ENCODE data around the gene ATP8B2.
"Not testable (repeated sequence)": the region's sequence is repeated elsewhere in the genome, so short reads cannot be mapped to it uniquely, and the experiment has no call there.

ATP8B2 gene

GRCh38 chr1:154324669-154325582, at the start of gene ATP8B2:
Gene ATP8B2 (plus strand): TSS chr1:154325525. CDS start chr1:154328142, 2,617 bp downstream.
- peak; percentile 51 for DNase-seq (ENCODE audit: low spot score)

GRCh38 chr1:154276797-154277196, 48.5 kb upstream of the ATP8B2 start:
- no peak for DNase-seq (ENCODE audit: low spot score)

- DNase-seq (ENCODE audit: low spot score), result not testable (repeated sequence)
Measured at GRCh38 chr1:154287591-154287990, 37.7 kb upstream of the ATP8B2 start.

- DNase-seq (ENCODE audit: low spot score), result no peak
Measured at GRCh38 chr1:154288661-154289060, 36.7 kb upstream of the ATP8B2 start.

GRCh38 chr1:154290921-154291320, 34.4 kb upstream of the ATP8B2 start:
- no peak for DNase-seq (ENCODE audit: low spot score)

DNA sequence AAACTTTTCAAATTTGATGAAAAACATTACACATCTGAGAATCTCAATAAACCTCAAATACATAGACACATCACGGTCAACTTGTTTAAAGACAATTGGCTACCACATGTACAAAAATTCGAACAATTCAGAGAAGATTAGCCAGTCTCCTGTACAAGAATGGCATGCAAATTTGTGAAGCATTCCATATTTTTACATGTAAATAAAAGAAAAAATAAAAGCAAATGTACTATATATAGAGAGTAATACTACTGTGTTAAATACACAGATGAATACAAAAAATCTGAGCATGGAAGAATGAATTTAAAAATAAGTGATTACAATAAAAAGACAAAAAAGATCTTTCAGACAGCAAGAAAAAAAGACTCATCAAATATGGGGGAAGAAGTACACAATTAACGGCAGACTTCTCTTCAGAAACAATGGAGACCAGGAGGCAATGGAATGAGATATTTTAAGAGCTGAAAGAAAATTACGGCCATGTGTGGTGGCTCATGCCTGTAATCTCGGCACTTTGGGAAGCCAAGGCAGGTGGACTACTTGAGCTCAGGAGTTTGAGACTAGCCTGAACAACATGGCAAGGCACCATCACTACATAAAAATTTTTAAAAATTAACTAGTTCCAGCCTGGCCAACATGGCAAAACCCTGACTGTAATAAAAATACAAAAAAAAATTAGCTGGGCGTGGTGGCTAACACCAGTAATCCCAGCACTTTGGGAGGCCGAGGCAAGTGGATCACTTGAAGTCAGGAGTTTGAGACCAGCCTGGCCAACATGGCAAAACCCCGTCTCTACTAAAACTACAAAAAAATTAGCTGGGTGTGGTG, 29.7 kb upstream of the ATP8B2 start:
- no peak for DNase-seq (ENCODE audit: low spot score)

- DNase-seq (ENCODE audit: low spot score), result no peak
Measured at GRCh38 chr1:154301582-154301981, 23.7 kb upstream of the ATP8B2 start.

- DNase-seq (ENCODE audit: low spot score), result peak; percentile 67
Measured at GRCh38 chr1:154304664-154305337, 20.5 kb upstream of the ATP8B2 start.

DNA sequence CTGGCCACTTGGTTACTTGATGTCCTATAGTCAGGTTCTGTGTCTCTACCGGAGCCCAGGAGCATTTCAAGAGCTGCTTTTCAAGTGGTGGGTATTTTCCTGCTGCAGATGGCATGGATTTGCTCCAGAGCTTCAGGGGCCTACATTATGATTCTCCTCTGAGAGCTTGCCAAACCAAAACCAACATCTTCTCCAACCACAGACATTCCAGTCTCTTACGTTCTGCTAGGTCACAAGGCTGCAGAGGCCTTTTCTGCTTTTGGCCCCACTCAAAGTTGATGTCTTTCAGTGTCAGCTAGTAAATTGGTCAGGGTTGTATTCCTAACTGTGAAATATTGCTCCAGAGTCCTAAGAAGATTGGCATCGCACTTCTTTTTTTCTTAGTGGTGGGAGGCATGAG, 19.2 kb upstream of the ATP8B2 start:
- no peak for DNase-seq (ENCODE audit: low spot score)

- not testable (repeated sequence) for DNase-seq (ENCODE audit: low spot score)
Measured at GRCh38 chr1:154307670-154308270, 17.6 kb upstream of the ATP8B2 start.

GRCh38 chr1:154309136-154309535, 16.2 kb upstream of the ATP8B2 start:
- DNase-seq (ENCODE audit: low spot score), result not testable (repeated sequence)

DNA sequence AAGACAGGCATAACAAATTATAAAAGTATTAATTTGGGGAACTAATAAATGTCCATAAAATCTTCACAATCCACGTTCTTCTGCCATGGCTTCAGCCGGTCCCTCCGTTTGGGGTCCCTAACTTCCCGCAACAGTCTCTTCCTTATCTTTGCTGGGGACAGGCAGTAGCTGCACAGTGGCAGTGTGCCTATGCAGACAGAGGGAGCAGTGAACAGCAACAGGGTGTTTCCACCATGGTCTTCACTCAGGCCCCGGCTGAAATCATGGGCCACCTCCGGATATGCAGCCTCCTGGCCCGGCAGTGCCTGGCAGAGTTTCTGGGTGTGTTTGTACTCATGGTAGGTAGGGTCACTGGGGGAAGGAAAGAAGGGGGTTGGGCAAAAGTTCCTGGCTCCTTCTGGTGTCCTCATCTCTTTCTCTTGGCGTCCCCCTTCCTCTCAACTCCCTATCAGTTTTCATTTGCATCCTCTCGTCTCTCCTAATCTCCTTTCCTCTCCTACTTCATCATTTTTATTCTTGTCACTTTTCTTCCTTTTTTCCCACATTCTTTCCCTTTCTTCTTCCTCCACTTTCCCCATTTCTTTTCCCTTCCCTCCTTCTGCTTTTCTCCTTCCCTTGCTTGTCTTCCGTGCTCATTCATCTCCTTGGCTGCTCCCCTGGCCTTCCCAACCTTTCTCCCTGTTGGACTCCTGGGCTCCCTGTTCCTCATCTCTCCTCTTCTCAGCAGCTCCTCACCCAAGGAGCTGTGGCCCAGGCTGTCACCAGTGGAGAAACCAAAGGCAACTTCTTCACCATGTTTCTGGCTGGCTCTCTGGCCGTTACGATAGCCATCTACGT, 12.9 kb upstream of the ATP8B2 start:
- not testable (repeated sequence) for DNase-seq (ENCODE audit: low spot score)

DNA sequence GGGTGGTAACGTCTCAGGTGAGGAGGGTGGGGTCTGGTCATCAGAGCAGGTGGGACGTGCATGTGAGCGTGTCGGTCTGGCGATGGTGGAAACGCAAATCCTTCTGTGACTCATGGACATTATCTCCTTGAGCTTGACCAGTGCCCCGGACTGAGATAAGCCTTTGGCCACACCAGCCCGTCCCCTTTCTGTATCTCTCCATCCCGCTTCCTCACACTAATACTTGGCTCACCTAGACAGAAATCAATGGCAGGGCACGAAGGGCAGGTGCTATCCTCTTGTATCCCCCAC, 12.3 kb upstream of the ATP8B2 start:
- DNase-seq (ENCODE audit: low spot score), result no peak

DNA sequence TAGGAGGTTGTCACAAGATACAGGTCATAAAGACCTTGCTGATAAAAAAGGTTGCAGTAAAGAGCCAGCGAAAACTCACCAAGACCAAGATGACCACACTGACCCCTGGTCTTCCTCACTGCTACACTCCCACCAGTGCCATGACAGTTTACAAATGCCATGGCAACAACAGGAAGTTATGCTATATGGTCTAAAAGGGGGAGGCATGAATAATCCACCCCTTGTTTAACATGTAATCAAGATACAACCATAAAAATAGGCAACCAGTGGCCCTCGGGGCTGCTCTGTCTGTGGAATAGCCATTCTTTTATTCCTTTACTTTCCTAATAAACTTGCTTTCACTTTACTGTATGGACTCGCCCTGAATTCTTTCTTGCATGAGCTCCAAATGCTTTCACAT, 11.1 kb upstream of the ATP8B2 start:
- DNase-seq (ENCODE audit: low spot score), result not testable (repeated sequence)

GRCh38 chr1:154316704-154317103, 8.6 kb upstream of the ATP8B2 start:
- no peak for DNase-seq (ENCODE audit: low spot score)

DNA sequence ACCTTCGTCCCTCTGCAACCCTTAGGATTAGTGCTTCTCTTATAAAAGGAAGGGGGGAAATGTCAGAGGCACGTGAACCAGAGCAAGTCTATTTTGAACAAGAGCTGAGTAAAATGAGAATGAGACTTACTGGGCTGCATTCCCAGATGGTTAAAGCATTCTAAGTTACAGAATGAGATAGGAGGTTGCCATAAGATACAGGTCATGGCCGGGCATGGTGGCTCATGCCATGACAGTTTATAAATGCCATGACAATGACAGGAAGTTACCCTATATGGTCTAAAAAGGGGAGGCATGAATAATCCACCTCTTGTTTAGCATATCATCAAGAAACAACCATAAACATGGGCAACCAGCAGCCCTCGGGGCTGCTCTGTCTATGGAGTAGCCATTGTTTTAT, 6.9 kb upstream of the ATP8B2 start:
- DNase-seq (ENCODE audit: low spot score), result no peak

DNA sequence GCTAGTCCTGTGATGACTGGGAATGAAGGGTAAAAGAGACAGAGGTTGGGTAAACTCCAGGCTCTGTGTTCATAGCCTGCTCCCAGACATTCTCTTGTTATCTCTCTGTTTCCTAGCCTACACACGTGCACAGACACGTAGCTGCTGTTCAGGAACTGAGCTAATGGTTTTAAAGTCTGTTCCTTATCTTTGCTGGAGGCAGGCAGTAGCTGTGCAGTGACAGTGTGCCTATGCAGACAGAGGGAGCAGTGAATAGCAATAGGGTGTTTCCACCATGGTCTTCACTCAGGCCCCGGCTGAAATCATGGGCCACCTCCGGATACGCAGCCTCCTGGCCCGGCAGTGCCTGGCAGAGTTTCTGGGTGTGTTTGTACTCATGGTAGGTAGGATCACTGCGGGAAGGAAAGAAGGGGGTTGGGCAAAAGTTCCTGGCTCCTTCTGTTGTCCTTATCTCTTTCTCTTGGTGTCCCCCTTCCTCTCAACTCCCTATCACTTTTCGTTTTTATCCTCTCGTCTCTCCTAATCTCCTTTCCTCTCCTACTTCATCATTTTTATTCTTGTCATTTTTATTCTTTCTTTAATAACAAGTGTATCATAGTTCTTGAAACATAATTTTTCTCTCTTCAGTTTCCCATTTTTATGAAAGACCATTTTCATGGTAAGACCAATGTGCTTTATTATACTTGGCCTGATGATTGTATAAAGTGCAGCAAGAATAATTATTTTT, 4.3 kb upstream of the ATP8B2 start, which contains the start of gene AQP10:
TSS of gene AQP10 (plus strand) at position 212 of the 727 bp plus-strand sequence. CDS start at position 275, 63 bp downstream.
- no peak for DNase-seq (ENCODE audit: low spot score)

- DNase-seq (ENCODE audit: low spot score), result not testable (repeated sequence)
Measured at GRCh38 chr1:154321609-154321934, 3.8 kb upstream of the ATP8B2 start.

GRCh38 chr1:154323493-154323892, 1.8 kb upstream of the ATP8B2 start:
- no peak for DNase-seq (ENCODE audit: low spot score)

DNA sequence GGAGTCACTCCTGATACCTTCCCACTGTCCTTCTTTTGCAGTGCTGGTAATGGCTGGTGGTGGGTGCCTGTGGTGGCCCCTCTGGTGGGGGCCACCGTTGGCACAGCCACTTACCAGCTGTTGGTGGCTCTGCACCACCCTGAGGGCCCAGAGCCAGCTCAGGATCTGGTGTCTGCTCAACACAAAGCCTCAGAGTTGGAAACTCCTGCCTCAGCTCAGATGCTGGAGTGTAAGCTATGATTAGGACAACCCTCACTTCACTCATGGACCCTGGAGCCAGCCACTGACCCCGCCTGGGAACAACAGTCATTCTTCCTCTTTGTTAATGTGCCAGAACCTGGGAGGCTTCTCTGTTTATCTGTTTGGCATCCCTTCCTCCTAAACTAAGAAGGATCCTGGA, 1.1 kb upstream of the ATP8B2 start:
- no peak for DNase-seq (ENCODE audit: low spot score)
